DND-41 (cell line): ENCODE results near the gene INHBB.

Experiments used
- ATAC-seq: fragments of 200-7000 bp; cut with Tn5 transposase; 3 replicates; pipeline ENCODE4 v1.9.1; 2021; ENCODE audit warnings: low read depth; ENCODE audit not compliant: insufficient read depth
- DNase-seq: peaks from one replicate; pipeline ENCODE4 v3.0.0-alpha.2; 2020
- H2AFZ ChIP-seq: 2 replicates; pipeline ENCODE4 v1.6.0; 2012; ENCODE audit warnings: low read depth, low read length
- H3K27ac ChIP-seq: 2 replicates; pipeline ENCODE4 v1.5.1; 2012; ENCODE audit warnings: low read length, inconsistent platforms
- H3K27me3 ChIP-seq: fragments of 200-600 bp; sonication (generic); 2 replicates; pipeline ENCODE4 v1.6.0; 2012; ENCODE audit warnings: low read length, mild to moderate bottlenecking, inconsistent platforms; ENCODE audit not compliant: insufficient read depth, poor library complexity
- H3K36me3 ChIP-seq: 2 replicates; pipeline ENCODE4 v1.5.1; 2012; ENCODE audit warnings: low read length, inconsistent platforms; ENCODE audit not compliant: insufficient read depth
- H3K4me1 ChIP-seq: 2 replicates; pipeline ENCODE4 v1.5.1; 2012; ENCODE audit warnings: mild to moderate bottlenecking, low read length; ENCODE audit not compliant: insufficient read depth
- H3K4me2 ChIP-seq: 2 replicates; pipeline ENCODE4 v1.6.0; 2012; ENCODE audit warnings: mild to moderate bottlenecking, moderate library complexity, low read length, inconsistent platforms; ENCODE audit not compliant: insufficient read depth
- H3K4me3 ChIP-seq, 2 experiments: fragments of 200-600 bp in 1 of 2; shearing (Covaris generic) in 1 of 2; 2 replicates each; pipeline ENCODE4 v1.5.1; 2012 to 2016; ENCODE audit warnings: inconsistent platforms in 2 of 2, low read length in 2 of 2, mild to moderate bottlenecking in 2 of 2, low read depth in 1 of 2, moderate library complexity in 1 of 2
- H3K79me2 ChIP-seq: 2 replicates; pipeline ENCODE4 v1.6.0; 2012; ENCODE audit warnings: low read length, inconsistent platforms; ENCODE audit not compliant: insufficient read depth
- H3K9ac ChIP-seq: 2 replicates; pipeline ENCODE4 v1.6.0; 2012; ENCODE audit warnings: low read depth, mild to moderate bottlenecking, inconsistent platforms, low read length, moderate library complexity
- H3K9me3 ChIP-seq: 2 replicates; pipeline ENCODE4 v1.5.1; 2012; ENCODE audit warnings: low read length, moderate library complexity, mild to moderate bottlenecking, inconsistent platforms; ENCODE audit not compliant: insufficient read depth, severe bottlenecking
- H4K20me1 ChIP-seq: 2 replicates; pipeline ENCODE4 v1.6.0; 2012; ENCODE audit warnings: low read length; ENCODE audit not compliant: insufficient read depth
- CTCF ChIP-seq: IDR thresholded peaks from 2 replicates; pipeline ENCODE4 v1.5.1; 2012; ENCODE audit warnings: borderline replicate concordance, low read length, moderate library complexity, mild to moderate bottlenecking; ENCODE audit not compliant: poor library complexity, severe bottlenecking; ENCODE audit errors: extremely low read depth
- EZH2 ChIP-seq: IDR thresholded peaks from 3 replicates; pipeline ENCODE4 v1.6.1; 2012; ENCODE audit warnings: borderline replicate concordance, low read depth, mild to moderate bottlenecking, moderate library complexity, low read length, inconsistent platforms; ENCODE audit not compliant: severe bottlenecking

Gene INHBB

GRCh38 chr2:120379916-120380893 is 34.3 kb downstream of the INHBB start:
- no peaks in the 10 kb centered on the region for H3K9me3 ChIP-seq
- no peaks in the 10 kb centered on the region for H3K27me3 ChIP-seq
- H3K36me3 ChIP-seq, result no peaks in the 10 kb centered on the region
- no peak overlapping the region for H3K27ac ChIP-seq
- no peaks in the 10 kb centered on the region for H3K4me1 ChIP-seq
- DNase-seq (no peak), ATAC-seq (no peak)
- no peak overlapping the region for H3K9ac ChIP-seq
- no peak overlapping the region for H2AFZ ChIP-seq
- no peaks in the 10 kb centered on the region for H4K20me1 ChIP-seq
- H3K4me2 ChIP-seq, result no peak overlapping the region
- no peak for TF ChIP-seq CTCF
- no peak for TF ChIP-seq EZH2
- no peak overlapping the region for H3K4me3 ChIP-seq
- no peaks in the 10 kb centered on the region for H3K79me2 ChIP-seq

GRCh38 chr2:120381192-120381591 is 35.3 kb downstream of the INHBB start:
- H3K27me3 ChIP-seq, result peaks cover 3% of the 10 kb centered on the region
- no peak for DNase-seq
- no peak for TF ChIP-seq EZH2
- TF ChIP-seq CTCF, result no peak
- H3K79me2 ChIP-seq, result no peaks in the 10 kb centered on the region
- no peaks in the 10 kb centered on the region for H3K9me3 ChIP-seq
- no peak overlapping the region for H2AFZ ChIP-seq
- H3K4me2 ChIP-seq, result no peak overlapping the region
- no peak overlapping the region for H3K9ac ChIP-seq
- no peaks in the 10 kb centered on the region for H3K4me1 ChIP-seq
- no peak overlapping the region for H3K4me3 ChIP-seq
- ATAC-seq, result no peak
- no peaks in the 10 kb centered on the region for H4K20me1 ChIP-seq
- no peak overlapping the region for H3K27ac ChIP-seq
- H3K36me3 ChIP-seq, result no peaks in the 10 kb centered on the region

- H3K36me3 ChIP-seq, result no peaks in the 10 kb centered on the region
- H3K4me3 ChIP-seq, result no peak overlapping the region
- H3K27me3 ChIP-seq, result peaks cover 3% of the 10 kb centered on the region
- no peak overlapping the region for H2AFZ ChIP-seq
- H3K79me2 ChIP-seq, result no peaks in the 10 kb centered on the region
- H3K4me1 ChIP-seq, result no peaks in the 10 kb centered on the region
- H3K4me2 ChIP-seq, result no peak overlapping the region
- H3K27ac ChIP-seq, result no peak overlapping the region
- no peak overlapping the region for H3K9ac ChIP-seq
- no peaks in the 10 kb centered on the region for H4K20me1 ChIP-seq
- no peaks in the 10 kb centered on the region for H3K9me3 ChIP-seq
- ATAC-seq (no peak), DNase-seq (no peak)
- TF ChIP-seq CTCF, result no peak
- TF ChIP-seq EZH2, result no peak
Measured at GRCh38 chr2:120381661-120382060, 35.7 kb downstream of the INHBB start.
